Stimulated activated CD8-positive, alpha-beta memory T cell treated with anti-CD3 and anti-CD28 coated beads, Interleukin-4, amount 100 ng/mL, for 1 hour (primary cell): ENCODE data around the gene PPM1E.
"Not testable (repeated sequence)": the region's sequence is repeated elsewhere in the genome, so short reads cannot be mapped to it uniquely, and the experiment has no call there.

Experiments used
- DNase-seq, 2 donors: peaks; one replicate each; pipeline ENCODE4 v3.0.0-alpha.2; 2020; ENCODE audit warnings: low read depth in 2 of 2, low spot score in 1 of 2

PPM1E gene

GRCh38 chr17:58778482-58778881 is 22.8 kb downstream of the PPM1E start:
- DNase-seq = not testable (repeated sequence)

GRCh38 chr17:58779446-58779845 is 23.8 kb downstream of the PPM1E start:
- no peak for DNase-seq

GRCh38 chr17:58783380-58783779 is 27.7 kb downstream of the PPM1E start:
- no peak for DNase-seq

GRCh38 chr17:58785097-58785496 is 29.4 kb downstream of the PPM1E start:
- no peak for DNase-seq

GRCh38 chr17:58786586-58787295 is 31.1 kb downstream of the PPM1E start:
- no peak for DNase-seq

DNA sequence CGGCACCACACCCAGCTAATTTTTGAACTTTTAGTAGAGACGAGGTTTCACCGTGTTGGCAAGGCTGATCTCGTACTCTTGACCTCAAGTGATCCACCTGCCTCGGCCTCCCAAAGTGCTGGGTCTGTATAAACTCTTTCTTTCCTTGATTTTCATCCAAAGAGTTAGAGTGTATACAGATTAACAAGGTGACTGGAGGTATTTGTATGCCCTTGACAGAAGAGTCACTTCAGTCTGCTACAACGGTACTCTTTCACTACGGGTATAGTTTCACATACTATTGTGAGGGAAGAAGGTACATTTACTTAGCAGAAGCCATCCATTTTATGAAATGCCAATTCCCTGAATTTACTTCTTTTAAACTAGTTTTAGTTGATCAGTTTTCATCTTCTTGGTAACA is 32.5 kb downstream of the PPM1E start:
- DNase-seq = no peak

DNA sequence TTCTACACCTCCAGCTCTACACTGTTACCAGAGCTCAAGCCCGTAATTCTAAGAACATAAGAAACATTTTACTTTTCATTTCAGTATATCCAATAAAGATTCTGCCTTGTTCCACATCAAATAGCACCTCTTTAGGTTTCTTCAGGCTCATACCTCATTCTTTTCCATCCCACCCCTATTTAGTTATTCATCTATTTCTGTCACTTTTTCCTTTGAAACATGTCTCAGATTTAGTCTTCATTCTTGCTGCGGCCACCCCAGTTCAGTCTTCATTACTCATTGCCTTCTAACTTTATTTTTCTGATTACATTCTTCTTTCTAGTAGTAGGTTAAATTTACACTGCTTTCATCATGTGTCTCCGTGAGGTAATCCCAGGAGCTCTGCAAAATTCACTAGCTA is 33.5 kb downstream of the PPM1E start:
- no peak for DNase-seq

DNA sequence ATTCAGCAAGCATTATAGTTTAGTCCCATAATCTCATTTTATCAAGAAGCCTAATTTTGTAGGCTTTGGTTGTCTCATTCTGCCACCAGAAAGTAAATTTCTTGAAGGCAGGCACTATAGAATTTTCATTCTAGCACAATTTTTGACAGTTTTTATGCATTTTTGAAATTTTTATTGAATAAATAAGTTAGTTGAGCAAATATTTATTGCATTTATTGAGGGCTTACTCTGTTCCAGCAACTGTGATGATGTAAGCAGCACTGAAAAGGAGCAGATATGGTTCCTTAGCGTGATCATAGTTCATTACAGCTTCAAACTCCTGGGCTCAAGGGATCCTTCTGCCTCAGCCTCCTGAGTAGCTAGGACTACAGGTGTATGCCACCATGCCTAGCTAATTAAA is 34.2 kb downstream of the PPM1E start:
- no peak for DNase-seq

DNA sequence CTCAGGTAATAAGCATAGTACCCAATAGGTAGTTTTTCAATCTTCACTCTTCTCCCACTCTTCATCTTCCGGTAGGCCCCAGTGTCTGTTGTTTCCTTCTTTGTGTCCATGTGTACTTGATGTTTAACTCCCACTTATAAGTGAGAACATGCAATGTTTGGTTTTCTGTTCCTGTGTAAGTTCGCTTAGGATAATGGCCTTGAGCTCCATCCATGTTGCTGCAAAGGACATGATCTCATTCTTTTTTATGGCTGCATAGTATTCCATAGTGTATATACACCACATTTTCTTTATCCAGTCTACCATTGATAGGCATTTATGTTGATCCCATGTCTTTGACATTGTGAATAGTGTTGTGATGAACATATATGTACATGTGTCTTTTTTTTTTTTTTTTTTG is 38.9 kb downstream of the PPM1E start:
- DNase-seq = not testable (repeated sequence)

DNA sequence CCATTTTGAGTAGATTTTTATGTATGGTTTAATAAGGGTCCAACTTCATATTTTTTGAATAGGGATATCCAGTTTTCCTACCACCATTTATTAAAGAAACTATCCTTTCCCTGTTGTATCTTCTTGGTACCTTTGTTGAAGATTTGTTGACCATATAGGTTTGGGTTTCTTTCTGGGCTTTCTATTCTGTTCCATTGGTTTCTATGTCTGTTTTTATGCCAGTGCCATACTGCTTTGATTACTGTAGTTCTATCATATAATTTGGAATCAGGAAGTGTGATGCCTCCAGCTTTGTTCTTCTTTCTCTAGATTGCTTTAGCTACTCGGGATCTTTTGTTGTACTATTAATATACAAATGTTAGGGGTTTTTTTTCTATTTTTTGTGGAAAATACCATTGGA is 46.5 kb downstream of the PPM1E start:
- DNase-seq = no peak

DNA sequence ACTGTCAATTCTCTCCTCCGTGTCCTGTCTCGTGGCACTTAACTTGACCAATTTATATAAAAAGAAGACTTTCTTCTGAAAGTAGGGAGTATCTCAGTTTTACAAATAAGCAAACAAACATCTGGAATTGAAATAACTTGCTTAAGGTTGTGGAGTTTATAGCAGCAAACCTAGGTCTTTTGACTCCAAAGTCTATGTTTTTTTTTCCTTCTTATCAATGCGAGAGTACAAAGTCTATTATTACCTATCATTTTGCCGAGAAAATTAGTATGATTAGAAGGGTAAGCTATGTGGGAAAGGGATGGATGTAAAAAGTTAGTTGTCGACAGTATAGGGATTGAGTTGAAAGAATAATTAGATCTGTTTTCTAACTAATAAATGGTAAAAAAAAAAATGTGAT is 50.4 kb downstream of the PPM1E start:
- DNase-seq = no peak

GRCh38 chr17:58808609-58809563 is 53.2 kb downstream of the PPM1E start:
- no peak for DNase-seq

- no peak for DNase-seq
These were observed 53.9 kb downstream of the PPM1E start for GRCh38 chr17:58809564-58809936.

GRCh38 chr17:58811290-58811689 is 55.6 kb downstream of the PPM1E start:
- DNase-seq = no peak

- no peak for DNase-seq
These were observed 58.1 kb downstream of the PPM1E start for GRCh38 chr17:58813712-58814111.

DNA sequence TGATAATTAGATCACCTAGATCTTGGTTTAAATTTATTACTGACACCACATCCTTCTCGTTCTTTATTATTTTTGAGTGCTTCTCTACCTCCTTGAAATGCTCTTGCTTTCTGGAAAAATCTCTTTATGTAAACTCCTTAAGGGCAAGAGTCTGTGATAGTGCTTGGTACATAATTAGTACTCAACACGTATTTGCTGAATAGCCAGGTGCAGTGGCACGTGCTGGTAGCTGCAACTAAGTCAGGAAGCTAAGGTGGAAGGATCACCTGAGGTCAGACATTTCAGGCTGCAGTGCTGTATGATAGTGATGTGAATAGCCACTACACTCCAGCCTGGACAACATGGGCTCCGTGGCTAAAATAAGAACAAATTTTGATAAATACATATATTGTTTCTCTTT is 63.0 kb downstream of the PPM1E start:
- DNase-seq = no peak

GRCh38 chr17:58822148-58823050 is 66.7 kb downstream of the PPM1E start:
- DNase-seq = no peak

- DNase-seq = no peak
These were observed 67.4 kb downstream of the PPM1E start for GRCh38 chr17:58823051-58823525.

GRCh38 chr17:58829172-58829637 is 73.6 kb downstream of the PPM1E start:
- DNase-seq = no peak

GRCh38 chr17:58831780-58832179 is 76.1 kb downstream of the PPM1E start:
- no peak for DNase-seq

DNA sequence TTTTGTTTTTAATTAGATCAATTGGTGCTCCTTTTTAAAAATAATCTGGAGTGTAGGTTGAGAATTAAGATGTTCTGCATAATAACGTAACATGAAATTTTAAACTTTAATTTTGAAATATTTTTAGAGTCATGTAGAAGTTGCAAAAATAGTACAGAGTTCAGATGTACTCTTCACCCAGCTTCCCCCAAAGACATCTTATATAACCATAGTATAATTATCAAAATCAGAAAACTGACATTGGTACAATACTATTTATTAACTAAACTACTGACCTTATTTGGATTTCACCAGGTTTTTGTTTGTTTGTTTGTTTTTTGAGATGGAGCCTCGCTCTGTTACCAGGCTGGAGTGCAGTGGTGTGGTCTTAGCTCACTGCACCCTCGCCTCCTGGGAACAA is 76.9 kb downstream of the PPM1E start:
- no peak for DNase-seq
